ENCODE results near the gene BRMS1. TPM values are rescaled to one million over a fixed set of nuclear protein-coding genes. Genes with fewer than 3 reads are reported as not detected.

BRMS1 gene
- total RNA-seq, 2 experiments from 2014 or later, result 47.4 to 48.0 TPM

DNA sequence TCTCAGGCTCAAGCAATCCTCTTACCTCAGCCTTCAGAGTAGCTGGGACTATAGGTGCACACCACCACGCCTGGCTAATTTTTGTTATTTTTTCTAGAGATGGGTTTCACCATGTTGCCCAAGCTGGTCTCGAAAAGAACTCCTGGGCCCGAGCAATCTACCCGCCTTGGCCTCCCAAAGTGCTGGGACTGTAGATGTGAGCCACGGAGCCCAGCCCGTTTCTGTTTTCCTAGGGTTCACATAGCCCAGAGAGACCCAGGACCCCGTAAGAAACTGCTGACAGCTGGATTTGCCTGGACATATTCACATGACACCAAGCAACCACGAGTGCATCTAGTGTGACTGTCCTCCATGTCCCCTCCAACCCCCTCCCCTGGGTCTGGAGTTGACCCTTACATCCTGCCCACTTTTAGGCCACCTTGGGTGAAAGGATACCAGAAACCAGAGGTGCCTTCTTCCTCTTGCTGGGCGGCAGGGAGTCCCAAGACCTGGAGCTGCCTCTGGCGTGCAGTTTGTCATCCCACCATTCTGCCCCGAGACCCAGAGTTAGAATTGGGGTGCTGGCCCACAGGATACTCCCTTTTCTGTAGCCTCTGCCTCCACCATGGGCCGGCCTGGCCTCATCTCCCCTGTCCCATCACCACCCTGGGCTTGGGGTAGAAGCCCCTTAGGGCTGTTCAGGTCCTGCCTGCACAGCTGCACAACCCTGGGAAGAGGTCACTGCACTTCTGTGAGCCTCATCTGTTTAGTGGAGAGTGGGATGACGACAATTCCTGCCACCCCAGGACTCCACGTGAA, 5.0 kb downstream of the BRMS1 start:
- DNase-seq, result no peak
- ChIA-PET POLR2A (no interaction called here), CTCF (interaction anchor here (0.9 to 1.2 kb wide), 3 partner anchors 8 to 24 kb away, joined by 3 to 6 read pairs (median 6); partner anchors contain the start of gene B4GAT1)
- no peaks in the 10 kb centered on the region for H3K9me3 Mint-ChIP-seq
- peaks cover 44% of the 10 kb centered on the region for H3K4me1 Mint-ChIP-seq
- H3K27ac Mint-ChIP-seq, result no peak overlapping the region
- peaks cover 28% of the 10 kb centered on the region for H3K36me3 Mint-ChIP-seq (ENCODE audit: low read depth)
- no peaks in the 10 kb centered on the region for H3K27me3 Mint-ChIP-seq
- H3K4me3 Mint-ChIP-seq, result no peak overlapping the region

DNA sequence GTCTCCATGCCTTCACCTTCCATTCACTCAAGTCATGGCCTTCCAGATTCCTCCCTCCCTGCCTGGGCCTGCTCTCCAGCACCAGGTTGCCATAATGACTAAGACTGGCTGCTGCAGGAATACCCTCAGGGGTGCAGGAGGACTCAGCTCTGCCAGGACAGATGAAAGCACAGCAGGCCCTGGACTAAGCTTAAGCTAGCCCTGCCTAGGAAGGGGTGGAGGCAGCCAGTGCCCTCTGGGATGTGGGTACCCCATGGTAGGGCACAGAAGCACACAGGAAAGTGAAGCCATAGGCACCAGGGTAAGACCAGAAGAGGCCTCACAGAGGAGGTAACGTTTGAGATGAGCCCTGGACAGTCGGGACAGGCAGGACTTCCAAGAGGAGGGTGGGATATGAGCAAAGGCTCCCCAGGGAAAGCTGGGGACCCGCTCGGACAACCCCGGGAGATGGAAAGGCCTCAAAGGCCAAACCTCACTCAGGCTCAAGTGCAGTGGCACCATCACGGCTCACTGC, 5.7 kb downstream of the BRMS1 start:
- Mint-ChIP-seq H3K4me1 (peaks cover 39% of the 10 kb centered on the region), H3K27me3 (no peaks in the 10 kb centered on the region), H3K9me3 (no peaks in the 10 kb centered on the region), H3K27ac (peak overlapping the region; percentile 58), H3K4me3 (no peak overlapping the region), H3K36me3 (ENCODE audit: low read depth) (peaks cover 26% of the 10 kb centered on the region)
- no peak for DNase-seq
- ChIA-PET POLR2A (no interaction called here), CTCF (interaction anchor here (0.9 kb wide), 1 partner anchor 9 kb away, joined by 3 read pairs; the partner anchor contains the start of gene B4GAT1)

DNA sequence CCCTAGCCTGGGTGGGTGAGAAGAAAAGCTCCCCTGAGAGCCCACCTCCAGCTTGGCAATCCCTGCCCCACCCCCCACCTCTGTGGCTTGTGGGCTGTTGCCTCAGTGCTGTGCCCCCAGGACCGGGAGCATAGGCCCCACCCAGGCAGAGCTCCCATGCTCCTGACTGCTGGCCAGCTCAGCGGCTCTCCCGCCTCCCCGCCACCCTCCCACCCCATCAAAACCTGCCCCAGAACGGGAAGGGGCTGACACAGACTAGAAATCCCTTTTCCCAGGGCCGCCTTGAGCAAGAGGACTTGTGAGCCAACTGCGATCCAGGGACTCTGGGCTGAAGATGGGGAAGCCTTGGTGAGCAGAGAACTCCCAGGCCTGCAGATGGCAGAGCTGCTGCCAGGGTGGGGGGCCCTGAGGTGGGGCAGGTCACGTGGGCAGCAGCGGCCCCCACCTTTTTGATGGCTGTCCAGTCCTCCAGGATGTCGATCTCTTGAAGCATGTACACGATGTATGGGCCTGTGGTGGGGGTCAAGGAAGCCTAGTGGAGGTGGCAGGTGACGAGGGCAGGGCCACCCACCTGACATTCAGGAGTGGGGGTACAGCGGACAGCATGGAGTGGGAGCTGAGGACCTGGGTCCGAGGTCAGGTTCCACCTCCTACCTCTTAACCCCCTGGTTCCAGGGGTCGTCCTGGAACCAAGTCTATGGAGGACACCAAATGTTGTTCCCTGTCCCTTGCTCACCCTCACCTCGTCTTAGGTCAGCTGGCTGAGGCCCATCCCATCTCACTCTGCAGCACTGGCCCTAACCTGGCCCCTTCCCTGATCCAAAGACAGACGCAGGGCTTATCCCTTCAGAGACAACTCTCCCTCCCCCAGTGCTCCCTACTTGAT, 6.4 kb downstream of the BRMS1 start:
- Mint-ChIP-seq H3K4me1 (peaks cover 32% of the 10 kb centered on the region), H3K27ac (peak overlapping the region; percentile 58), H3K4me3 (no peak overlapping the region), H3K9me3 (no peaks in the 10 kb centered on the region), H3K27me3 (no peaks in the 10 kb centered on the region), H3K36me3 (ENCODE audit: low read depth) (peaks cover 26% of the 10 kb centered on the region)
- ChIA-PET POLR2A (no interaction called here), CTCF (interaction anchor here (0.9 to 1.0 kb wide), 3 partner anchors 9 to 50 kb away, joined by 3 to 7 read pairs (median 3); partner anchors contain the start of gene B4GAT1)
- no peak for DNase-seq

DNA sequence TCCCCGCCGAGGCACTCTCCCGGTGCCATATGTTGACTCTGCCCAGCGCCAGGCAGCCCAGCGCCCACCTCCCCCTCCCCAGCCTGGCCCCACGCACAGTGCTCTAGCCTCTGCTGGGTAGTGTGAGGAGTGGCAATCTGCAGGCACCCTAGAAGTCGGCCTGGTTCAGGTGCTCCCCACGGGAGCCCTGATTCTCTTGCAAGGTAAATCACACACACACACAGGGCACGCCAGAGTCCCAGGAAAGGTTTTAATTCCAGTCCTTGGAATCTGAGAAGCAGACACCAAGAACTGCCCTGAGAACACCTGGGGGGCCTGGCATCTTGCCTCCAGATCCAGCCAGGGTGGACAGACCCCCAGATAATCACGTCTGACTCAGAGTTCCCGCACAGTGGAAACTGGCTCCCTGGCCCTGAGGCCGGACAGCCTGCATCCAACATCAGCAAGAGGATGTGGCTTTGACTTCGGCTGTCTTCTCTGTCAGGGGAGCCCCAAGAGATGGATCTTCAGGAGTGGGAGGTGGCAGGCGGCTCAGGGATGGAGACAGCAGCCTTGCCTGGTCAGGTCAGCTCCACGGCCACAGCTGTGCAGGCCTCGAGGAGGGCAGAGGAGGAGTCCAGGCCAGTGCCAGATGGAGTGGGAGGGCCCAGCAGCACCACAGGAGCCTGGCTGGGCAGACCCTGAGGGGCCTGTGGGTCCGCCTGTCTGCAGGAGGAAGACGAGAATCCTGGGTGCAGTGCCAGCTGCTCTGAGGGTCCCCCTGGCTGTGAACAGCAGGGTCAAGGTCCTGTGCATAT, 7.6 kb downstream of the BRMS1 start:
- Mint-ChIP-seq H3K27me3 (no peaks in the 10 kb centered on the region), H3K36me3 (ENCODE audit: low read depth) (peaks cover 23% of the 10 kb centered on the region), H3K4me3 (no peak overlapping the region), H3K9me3 (no peaks in the 10 kb centered on the region), H3K4me1 (peaks cover 24% of the 10 kb centered on the region), H3K27ac (peak overlapping the region; percentile 50)
- no peak for DNase-seq
- ChIA-PET POLR2A (no interaction called here), CTCF (interaction anchor here (0.6 to 2.5 kb wide), 6 partner anchors 13 to 137 kb away, joined by 3 to 17 read pairs (median 4); partner anchors contain the start of gene MRPL11)

DNA sequence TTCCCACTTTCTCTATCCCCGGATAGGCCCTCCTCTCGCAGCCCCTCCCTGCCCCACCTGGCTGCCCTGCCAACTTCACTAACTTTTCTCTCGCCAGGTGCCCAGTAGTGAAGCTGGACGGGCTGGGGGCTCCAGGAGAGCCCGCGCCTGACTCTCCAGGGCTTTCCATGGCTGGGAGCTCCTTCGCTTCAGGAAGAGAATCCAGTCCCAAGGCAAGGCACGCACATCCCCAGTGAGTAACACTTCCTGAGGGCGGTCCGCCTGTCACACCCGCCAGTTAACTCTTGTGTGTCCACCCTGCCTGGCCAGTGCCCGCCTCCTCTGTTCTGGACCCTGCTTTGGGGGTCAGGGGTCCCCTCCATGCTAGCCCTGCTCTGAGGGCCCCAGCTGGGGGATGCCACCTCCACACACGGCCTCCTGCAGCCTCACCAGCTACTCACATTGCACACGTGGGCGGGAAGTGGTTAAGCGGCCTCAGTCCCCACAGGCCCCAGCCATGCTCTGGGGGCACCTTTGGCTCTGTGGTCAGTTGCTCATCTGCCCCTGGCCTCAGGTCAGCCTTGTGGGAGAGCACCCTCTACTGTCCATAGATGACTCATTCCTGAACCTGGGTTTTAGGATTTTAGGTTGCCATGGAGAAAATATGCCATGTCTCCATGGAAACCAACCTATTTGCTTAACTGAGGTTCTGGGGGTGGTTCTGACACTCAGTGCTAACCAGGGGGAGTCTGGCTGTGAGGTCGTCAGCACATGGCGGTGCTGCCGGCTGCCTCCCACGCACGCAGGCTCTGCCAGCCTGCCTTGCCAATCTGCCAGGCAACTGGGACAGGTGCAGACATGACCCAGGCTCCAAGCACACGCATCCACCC, 8.4 kb downstream of the BRMS1 start, which contains the start of gene RIN1:
Gene RIN1 (minus strand): TSS at position 201 of the 869 bp plus-strand sequence. CDS start 32 bp downstream, at position 169.
- Mint-ChIP-seq H3K9me3 (no peaks in the 10 kb centered on the region), H3K4me3 (peak within 1 kb of the TSS; percentile 27), H3K4me1 (peaks cover 20% of the 10 kb centered on the region), H3K27ac (peak within 1 kb of the TSS; percentile 71), H3K27me3 (no peaks in the 10 kb centered on the region), H3K36me3 (ENCODE audit: low read depth) (peaks cover 18% of the 10 kb centered on the region)
- CTCF ChIA-PET, result interaction anchor here (0.6 to 2.8 kb wide), 8 partner anchors 8 to 103 kb away, joined by 3 to 17 read pairs (median 4); partner anchors contain the start of genes BRMS1, MRPL11 and YIF1A
- POLR2A ChIA-PET, result no interaction called here
- DNase-seq, result peak; percentile 49

DNA sequence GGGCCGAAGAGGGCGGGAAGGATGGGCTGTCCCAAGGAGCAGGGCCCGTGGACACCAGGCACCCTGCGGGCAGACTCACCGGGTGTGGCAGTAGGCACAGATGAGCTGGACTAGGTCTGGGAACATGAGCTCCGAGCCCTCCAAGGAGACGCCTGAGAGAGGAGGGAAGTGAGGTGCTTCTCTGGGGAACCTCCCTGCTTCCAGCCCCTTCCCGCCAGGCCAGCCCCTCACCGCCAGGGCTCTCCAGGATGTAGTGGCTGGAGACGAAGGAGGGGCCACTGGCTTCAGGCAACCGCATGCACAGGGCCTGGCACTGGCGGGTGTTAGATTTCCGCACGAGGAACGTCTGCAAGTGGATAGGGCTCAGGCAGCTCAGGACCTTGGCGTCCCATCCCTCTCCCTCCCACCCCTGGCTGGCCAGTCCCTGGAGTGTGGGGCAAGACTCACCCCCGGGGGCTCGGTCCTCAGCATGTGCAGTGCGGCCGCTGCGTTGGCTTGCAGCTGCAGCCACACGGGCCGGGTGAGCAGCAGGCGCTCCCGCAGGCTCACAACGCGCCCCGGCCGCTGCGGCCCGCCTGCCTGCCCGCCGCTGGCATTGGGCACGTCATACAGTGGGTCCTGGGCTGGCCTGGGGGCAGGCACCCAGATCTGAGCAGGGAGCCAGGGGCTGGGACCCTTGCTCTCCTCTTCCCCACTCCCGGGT, 9.2 kb downstream of the BRMS1 start:
- peak overlapping the region; percentile 71 for H3K27ac Mint-ChIP-seq

DNA sequence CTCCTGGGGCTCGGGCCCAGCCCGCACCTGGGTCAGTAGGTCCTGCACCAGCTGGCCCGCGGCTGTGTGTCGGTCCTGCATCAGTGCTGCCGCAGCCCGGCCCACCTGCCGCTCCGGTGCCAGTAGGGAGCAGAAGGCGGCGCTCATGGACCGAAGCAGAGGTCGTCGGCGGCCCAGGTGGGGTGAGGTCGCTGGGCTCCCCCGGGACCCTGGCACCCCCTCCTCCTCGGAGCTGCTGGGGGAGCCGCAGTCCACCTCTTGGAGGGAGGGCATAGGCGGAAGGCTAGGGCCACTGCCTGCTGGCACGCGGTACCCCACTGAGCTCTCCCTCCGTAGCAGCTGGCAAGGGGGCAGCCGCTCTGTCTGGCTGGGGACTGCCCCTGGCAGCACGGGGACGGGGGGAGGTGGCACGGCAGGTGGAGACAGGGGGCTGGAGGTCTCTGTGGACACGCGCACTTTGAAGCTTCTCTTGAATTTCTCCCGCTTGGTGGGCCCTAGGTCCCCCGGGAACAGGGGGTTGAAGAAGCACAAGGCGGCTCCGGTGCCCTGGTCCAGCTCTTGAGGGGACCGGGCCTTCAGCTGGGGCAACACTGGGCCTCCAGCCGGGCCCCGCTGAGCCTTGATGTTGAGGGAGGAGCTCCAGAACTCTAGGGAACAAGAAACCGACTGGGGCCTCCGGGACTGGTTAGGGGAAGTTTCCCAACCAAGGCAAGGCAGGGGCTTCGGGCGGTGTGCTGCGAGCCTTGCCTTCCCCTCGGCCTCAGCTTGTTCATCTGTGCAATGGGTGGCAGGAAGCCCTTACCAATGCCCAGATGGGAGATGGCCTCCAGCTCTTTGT, 10.1 kb downstream of the BRMS1 start:
- Mint-ChIP-seq H3K9me3 (no peaks in the 10 kb centered on the region), H3K36me3 (ENCODE audit: low read depth) (peaks cover 13% of the 10 kb centered on the region), H3K4me1 (peaks cover 19% of the 10 kb centered on the region), H3K4me3 (no peak overlapping the region), H3K27me3 (no peaks in the 10 kb centered on the region), H3K27ac (peak overlapping the region; percentile 71)
- DNase-seq, result no peak
- POLR2A ChIA-PET, result interaction anchor here (0.6 kb wide), 1 partner anchor 46 kb away, joined by 3 read pairs; the partner anchor contains the start of gene YIF1A
- CTCF ChIA-PET, result interaction anchor here (0.7 to 2.8 kb wide), 8 partner anchors 10 to 239 kb away, joined by 3 to 17 read pairs (median 4); partner anchors contain the start of genes BRMS1 and YIF1A

More for the DNA sequence above, 9.2 kb downstream of the BRMS1 start:
- ChIA-PET CTCF (interaction anchor here (0.6 to 2.8 kb wide), 8 partner anchors 9 to 103 kb away, joined by 3 to 17 read pairs (median 4); partner anchors contain the start of genes BRMS1, MRPL11 and YIF1A), POLR2A (interaction anchor here (0.6 kb wide), 1 partner anchor 47 kb away, joined by 3 read pairs; the partner anchor contains the start of gene YIF1A)
- H3K9me3 Mint-ChIP-seq, result no peaks in the 10 kb centered on the region
- H3K27me3 Mint-ChIP-seq, result no peaks in the 10 kb centered on the region
- peaks cover 13% of the 10 kb centered on the region for H3K36me3 Mint-ChIP-seq (ENCODE audit: low read depth)
- peaks cover 19% of the 10 kb centered on the region for H3K4me1 Mint-ChIP-seq
- no peak for DNase-seq
- no peak overlapping the region for H3K4me3 Mint-ChIP-seq

DNA sequence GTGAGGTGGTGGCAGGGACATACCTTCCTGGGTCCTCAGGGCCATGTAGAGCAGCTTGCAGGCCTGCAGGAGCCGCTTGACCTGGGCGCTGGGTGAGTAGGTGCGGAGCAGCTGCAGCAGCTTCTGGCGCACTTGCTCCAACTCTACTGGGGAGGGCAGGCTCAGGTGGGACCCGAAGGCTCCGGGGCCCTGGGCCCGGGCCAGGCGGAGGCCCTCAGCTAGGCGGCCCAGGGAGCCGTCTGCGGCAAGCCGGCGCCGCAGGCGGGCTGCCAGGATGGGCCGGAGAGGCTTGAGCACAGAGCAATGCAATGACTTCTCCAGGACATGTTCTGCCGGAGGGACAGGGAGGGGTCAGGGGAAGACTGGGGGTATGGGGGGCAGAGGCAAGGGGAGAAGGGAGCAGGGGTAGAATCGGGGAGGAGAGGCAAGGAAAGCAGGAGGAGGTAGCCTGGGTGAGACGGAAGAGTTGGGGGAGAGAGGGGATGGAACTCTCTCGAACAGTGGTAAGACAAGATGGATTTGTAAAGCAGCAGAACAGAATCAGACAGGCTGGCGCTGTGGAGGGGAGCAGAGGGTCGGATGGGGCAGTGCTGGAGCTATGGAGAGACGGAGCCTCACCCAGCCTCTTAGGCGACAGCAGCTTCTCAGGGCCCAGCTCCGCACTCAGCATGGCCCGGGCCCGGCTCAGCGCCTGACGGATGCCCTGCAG, 10.9 kb downstream of the BRMS1 start:
- Mint-ChIP-seq H3K27me3 (no peaks in the 10 kb centered on the region), H3K4me3 (no peak overlapping the region), H3K27ac (no peak overlapping the region), H3K4me1 (peaks cover 21% of the 10 kb centered on the region), H3K9me3 (no peaks in the 10 kb centered on the region), H3K36me3 (ENCODE audit: low read depth) (peaks cover 10% of the 10 kb centered on the region)
- CTCF ChIA-PET, result interaction anchor here (0.7 to 2.8 kb wide), 5 partner anchors 8 to 46 kb away, joined by 3 to 9 read pairs (median 3); partner anchors contain the start of gene BRMS1
- DNase-seq, result no peak
- POLR2A ChIA-PET, result no interaction called here

DNA sequence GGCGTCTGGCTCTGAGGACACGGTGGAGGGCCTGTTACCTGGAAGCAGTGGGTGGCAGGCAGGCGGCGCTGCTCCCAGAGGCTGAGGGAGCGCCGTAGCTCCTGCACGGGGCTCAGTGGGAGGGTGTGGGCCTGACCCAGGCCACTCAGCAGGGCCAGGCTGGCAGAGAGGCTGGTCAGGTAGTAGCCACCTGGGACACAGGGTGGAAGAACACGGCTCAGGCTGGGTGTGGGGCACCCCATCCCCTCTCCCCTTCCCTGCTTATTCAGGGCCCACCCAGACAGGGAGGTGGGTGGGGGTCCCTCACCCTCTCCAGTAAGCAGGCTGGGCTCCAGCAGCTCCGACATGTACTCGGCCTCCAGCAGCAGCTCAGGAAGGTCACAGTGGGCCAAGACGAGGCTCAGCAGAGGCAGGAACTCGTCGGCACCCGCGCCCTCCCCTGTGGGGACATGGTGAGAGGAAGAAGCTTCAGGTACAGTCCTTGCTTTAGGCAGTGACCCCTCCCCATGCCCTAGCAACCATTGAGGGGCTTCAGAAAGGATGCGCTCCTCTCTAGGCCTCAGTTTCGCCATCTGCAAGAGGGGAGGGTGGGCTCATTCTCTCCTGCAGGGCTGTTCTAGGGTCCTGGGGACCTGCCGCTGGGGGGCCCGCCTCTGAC, 11.6 kb downstream of the BRMS1 start:
- peaks cover 28% of the 10 kb centered on the region for H3K4me1 Mint-ChIP-seq
- no peaks in the 10 kb centered on the region for H3K9me3 Mint-ChIP-seq
- no peaks in the 10 kb centered on the region for H3K27me3 Mint-ChIP-seq
- DNase-seq, result no peak
- peaks cover 5% of the 10 kb centered on the region for H3K36me3 Mint-ChIP-seq (ENCODE audit: low read depth)
- H3K4me3 Mint-ChIP-seq, result no peak overlapping the region
- CTCF ChIA-PET, result interaction anchor here (0.7 to 1.4 kb wide), 4 partner anchors 9 to 51 kb away, joined by 3 read pairs; no protein-coding TSS in a partner anchor
- POLR2A ChIA-PET, result no interaction called here
- H3K27ac Mint-ChIP-seq, result no peak overlapping the region
